Measurements from ENCODE around the gene SLC9A3. TPM values are rescaled to one million over a fixed set of nuclear protein-coding genes. Genes with fewer than 3 reads are reported as not detected.

SLC9A3 gene
- total and polyA plus RNA-seq, 2 of the 13 experiments (the other 11 are each of a cell fraction or from before 2014, with no cell fraction given): 1.5 to 1.8 TPM

GRCh38 chr5:556909-557441, 32.7 kb upstream of the SLC9A3 start (continued):
- TF ChIP-seq ARID5B (CRISPR knock-in tag; IDR thresholded peaks at IDR 0.05) (peak; percentile 60), ZNF333 (CRISPR knock-in tag; IDR thresholded peaks at IDR 0.05; ENCODE audit: borderline replicate concordance) (no peak), AHR (CRISPR knock-in tag; IDR thresholded peaks at IDR 0.05) (no peak), U2AF2 (IDR thresholded peaks at IDR 0.05; ENCODE audit: low read depth, low read length) (no peak), MED1 (CRISPR knock-in tag; IDR thresholded peaks at IDR 0.05) (no peak), ZNF234 (CRISPR knock-in tag; conservative IDR thresholded peaks at IDR 0.05) (no peak), ZKSCAN1 (IDR thresholded peaks at IDR 0.05; ENCODE audit: low read length) (no peak), ZNF12 (CRISPR knock-in tag; IDR thresholded peaks at IDR 0.05) (no peak), FOXO1 (CRISPR knock-in tag; IDR thresholded peaks at IDR 0.05) (peak; percentile 55; the same call in 1 of the 2 replicates), MTF1 (CRISPR knock-in tag; IDR thresholded peaks at IDR 0.05) (no peak), HOXA9 (CRISPR knock-in tag; IDR thresholded peaks at IDR 0.05; ENCODE audit: borderline replicate concordance) (no peak), MIER2 (CRISPR knock-in tag; IDR thresholded peaks at IDR 0.05) (no peak), THAP11 (CRISPR knock-in tag; IDR thresholded peaks at IDR 0.05) (no peak), EHMT2 (IDR thresholded peaks at IDR 0.05; ENCODE audit: borderline replicate concordance, low read depth, low read length) (no peak), ADNP (CRISPR knock-in tag; IDR thresholded peaks at IDR 0.05) (no peak), ATAD3A (CRISPR knock-in tag; IDR thresholded peaks at IDR 0.05) (no peak), MLX (CRISPR knock-in tag; IDR thresholded peaks at IDR 0.05) (no peak), ATF1 (CRISPR knock-in tag; IDR thresholded peaks at IDR 0.05) (no peak), ZNF44 (CRISPR knock-in tag; IDR thresholded peaks at IDR 0.05) (no peak), ZSCAN30 (CRISPR knock-in tag; IDR thresholded peaks at IDR 0.05) (no peak), POLR2AphosphoS2 (IDR thresholded peaks at IDR 0.05; ENCODE audit: low read depth, low read length) (no peak), MAF1 (CRISPR knock-in tag; IDR thresholded peaks at IDR 0.05; ENCODE audit: borderline replicate concordance) (no peak), BRD4 (CRISPR knock-in tag; IDR thresholded peaks at IDR 0.05) (no peak), ZNF331 (CRISPR knock-in tag; IDR thresholded peaks at IDR 0.05) (no peak; the same call in 1 of the 2 replicates), POGK (CRISPR knock-in tag; conservative IDR thresholded peaks at IDR 0.05) (no peak), DBP (CRISPR knock-in tag; IDR thresholded peaks at IDR 0.05; ENCODE audit: not compliant biosample characterization) (no peak), SIN3B (IDR thresholded peaks at IDR 0.05; ENCODE audit: low read length) (no peak), ZFP1 (CRISPR knock-in tag; IDR thresholded peaks at IDR 0.05) (no peak)

Data from HepG2 (cell line).